ENCODE measurements around the gene NRN1L.

The NRN1L gene

GRCh38 chr16:67917140-67917851, 32.6 kb downstream of the NRN1L start:
- no peak for DNase-seq (ENCODE audit: low spot score)

- peak; percentile 63 for DNase-seq (ENCODE audit: low spot score)
These were observed 33.2 kb downstream of the NRN1L start for GRCh38 chr16:67917852-67918236.

GRCh38 chr16:67919622-67920221, 35.0 kb downstream of the NRN1L start:
- no peak for DNase-seq (ENCODE audit: low spot score)

- DNase-seq (ENCODE audit: low spot score), result no peak
These were observed 37.5 kb downstream of the NRN1L start for GRCh38 chr16:67922221-67922620.

- DNase-seq (ENCODE audit: low spot score), result no peak
These were observed 38.1 kb downstream of the NRN1L start for GRCh38 chr16:67922740-67923139.

GRCh38 chr16:67923414-67924116, 38.9 kb downstream of the NRN1L start:
- DNase-seq (ENCODE audit: low spot score), result no peak

DNA sequence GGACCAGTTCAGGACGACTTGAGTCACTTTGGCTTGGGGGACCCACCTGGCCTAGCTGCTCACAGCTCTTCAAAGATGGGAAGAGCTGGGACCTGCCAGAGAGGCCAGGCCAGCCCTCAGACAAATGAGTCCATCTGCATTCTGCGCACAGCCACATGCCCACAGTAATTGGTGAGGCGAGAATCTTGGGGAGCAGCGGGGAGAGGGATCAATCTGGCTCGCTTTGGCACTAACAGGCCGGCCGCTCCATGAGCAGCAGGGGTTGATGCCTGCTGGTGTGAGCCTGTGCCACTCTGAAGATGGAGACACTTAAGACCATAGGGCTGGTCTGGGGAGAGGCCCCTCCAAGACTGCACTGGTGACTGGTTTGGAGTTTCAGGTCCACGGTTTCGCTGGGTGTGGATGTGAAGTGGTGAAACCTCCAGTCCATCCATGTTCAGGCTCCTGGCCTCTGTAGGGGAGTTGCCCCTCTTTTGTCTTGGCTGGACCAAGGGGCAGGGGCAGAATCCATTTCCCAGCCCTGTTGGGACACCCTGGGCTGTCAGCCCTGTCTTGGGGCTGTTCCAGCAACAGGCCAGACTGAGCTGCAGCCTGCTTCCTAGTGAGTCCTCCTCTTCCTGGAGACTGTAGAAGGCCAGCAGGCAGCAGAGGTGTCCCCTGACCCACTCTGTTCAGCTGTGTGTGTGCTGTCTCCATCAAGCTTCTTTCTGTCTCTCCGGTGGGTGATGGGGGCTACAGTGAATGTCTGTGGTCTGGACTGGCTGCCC, 39.6 kb downstream of the NRN1L start:
- no peak for DNase-seq (ENCODE audit: low spot score)

GRCh38 chr16:67926181-67926750, 41.6 kb downstream of the NRN1L start:
- DNase-seq (ENCODE audit: low spot score), result peak; percentile 38

DNA sequence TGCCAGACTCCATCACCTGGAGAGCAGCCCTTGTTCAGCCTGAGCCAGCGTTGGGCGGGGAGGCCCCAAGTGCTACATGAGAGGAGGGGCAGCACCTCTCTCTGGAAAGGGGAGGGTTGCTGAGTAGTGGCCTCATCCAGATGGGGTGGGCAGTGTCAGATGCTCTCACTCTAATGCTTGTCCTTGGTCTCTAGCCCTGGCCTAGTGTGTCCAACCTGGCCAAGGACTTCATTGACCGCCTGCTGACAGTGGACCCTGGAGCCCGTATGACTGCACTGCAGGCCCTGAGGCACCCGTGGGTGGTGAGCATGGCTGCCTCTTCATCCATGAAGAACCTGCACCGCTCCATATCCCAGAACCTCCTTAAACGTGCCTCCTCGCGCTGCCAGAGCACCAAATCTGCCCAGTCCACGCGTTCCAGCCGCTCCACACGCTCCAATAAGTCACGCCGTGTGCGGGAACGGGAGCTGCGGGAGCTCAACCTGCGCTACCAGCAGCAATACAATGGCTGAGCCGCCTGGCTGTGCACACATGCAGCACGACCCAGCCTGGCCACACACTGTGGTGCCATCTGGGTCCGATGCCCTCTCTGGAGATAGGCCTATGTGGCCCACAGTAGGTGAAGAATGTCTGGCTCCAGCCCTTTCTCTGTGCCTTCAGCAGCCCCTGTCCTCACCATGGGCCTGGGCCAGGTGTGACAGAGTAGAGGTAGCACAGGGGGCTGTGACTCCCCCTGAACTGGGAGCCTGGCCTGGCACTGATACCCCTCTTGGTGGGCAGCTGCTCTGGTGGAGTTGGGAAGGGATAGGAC, 42.7 kb downstream of the NRN1L start:
- no peak for DNase-seq (ENCODE audit: low spot score)

- DNase-seq (ENCODE audit: low spot score), result no peak
These were observed 43.5 kb downstream of the NRN1L start for GRCh38 chr16:67928147-67928546.

- DNase-seq (ENCODE audit: low spot score), result peak; percentile 50
These were observed 44.1 kb downstream of the NRN1L start for GRCh38 chr16:67928561-67929364.

DNA sequence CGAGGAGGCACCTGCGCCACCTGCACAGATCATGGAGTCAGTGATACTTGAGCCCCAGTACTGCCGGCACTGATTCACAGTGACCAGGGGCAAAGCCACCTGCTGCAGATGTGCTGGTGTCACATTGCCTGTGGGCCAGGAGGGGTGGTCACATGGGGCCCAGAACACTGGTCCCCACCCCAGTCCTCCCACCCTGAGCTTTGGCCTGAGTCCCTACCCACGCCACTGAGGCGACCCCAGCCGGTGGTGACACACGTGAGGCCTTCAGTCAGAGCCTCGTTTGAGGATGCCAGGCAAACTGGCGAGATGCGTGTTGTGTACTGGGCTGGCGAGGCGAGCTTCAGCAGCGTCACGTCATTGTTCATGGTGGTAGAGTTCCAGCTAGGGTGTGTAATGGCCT, 45.5 kb downstream of the NRN1L start:
- DNase-seq (ENCODE audit: low spot score), result no peak

- no peak for DNase-seq (ENCODE audit: low spot score)
These were observed 46.1 kb downstream of the NRN1L start for GRCh38 chr16:67930678-67931211.

DNA sequence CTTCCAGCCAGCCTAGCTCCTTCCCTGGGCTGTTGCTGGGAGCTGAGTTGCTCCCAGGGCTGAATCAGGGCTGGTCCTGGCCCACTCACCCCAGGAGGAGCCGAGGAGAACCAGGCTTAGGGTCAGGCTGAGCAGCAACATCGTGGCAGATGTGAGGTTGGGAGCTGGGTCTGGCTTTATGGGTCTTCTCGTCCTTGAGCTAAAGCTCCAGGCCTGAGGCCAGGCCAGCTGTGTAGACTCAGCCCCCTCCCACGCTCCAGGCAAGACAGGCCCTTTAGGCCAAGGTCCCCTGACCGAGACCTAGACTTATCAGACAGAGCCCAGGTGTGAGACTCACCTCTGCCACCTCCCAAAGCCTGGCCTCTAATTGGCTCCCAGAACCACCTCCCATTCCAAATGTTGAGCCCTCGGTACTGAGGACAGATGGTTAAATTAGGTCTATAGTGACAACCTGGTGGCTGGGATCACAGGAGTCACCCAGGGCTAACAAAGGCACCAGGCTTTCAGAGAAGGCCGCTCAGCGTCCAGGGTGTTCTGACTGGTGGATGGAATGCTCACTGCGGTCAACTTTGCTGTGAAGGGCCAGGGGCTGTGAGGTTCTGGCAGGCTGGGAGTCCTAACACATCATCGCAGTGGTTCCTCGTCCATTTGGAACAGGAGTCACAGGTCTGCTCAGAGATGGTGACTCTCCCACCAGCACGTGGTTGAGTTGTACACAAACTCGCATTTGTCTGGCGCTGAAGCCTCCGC, 47.2 kb downstream of the NRN1L start, which contains the start of gene CTRL:
Gene CTRL, minus strand, starts transcription at position 151 of the 750 bp plus-strand sequence. Its CDS starts 10 bp downstream, at position 141.
- DNase-seq (ENCODE audit: low spot score), result no peak

DNA sequence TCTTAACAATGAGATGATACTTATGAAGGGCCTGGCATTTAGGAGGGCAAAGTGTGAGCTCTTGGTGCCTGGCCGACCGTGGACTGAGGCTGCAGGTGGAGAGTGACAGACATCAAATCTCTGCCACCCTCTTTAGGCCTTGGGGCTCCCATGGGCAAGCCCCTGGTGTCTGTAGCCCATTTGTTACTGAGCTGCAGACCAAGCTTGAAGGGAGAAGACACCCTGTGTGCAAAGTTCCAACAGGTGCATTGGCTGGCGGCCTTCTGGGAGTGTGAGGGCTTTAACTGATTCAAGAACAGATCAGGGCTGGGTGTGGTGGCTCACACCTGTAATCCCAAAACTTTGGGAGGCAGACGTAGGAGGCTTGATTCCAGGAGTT, 47.8 kb downstream of the NRN1L start:
- DNase-seq (ENCODE audit: low spot score), result no peak

- DNase-seq (ENCODE audit: low spot score), result no peak
These were observed 49.1 kb downstream of the NRN1L start for GRCh38 chr16:67933805-67934204.

DNA sequence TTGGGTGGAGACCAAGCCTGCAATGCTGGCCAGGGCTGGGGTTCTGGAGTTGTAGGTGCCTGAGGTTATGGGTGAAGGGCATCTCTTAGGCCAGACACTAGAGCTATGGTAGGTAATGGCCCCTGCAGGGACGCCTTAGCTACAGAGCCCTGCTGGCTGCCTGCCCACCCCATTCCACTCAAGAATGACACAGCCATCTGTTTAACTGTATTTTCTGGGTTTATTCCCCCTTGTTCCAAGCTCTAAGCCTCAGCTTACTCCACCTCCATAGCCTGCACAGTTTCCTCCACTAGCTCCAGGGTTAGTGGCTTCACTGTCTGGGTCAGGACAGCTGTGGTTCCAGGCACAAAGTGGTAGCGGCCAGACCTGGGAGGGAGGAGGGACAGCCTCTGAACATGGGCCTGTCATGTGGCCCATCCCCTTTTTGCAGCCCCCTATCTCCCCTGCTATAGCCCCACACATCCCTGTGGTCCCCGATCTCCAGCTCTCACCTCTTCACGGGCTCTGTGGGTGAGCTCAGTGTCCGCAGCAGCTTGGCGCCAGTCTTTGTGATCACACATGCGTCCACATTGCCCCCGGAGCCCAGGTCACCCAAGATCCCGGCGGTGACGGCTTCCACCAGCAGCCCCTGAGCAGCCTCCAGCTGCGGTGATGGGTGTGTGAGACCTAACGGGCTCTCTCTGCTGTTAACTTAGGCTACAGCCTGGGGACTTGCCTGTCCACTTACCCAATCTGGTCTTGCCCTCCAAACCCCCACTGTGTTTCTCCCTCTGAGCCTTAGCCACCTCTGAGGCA, 49.8 kb downstream of the NRN1L start:
- DNase-seq (ENCODE audit: low spot score), result no peak

- no peak for DNase-seq (ENCODE audit: low spot score)
These were observed 50.4 kb downstream of the NRN1L start for GRCh38 chr16:67935101-67935401.
